ENCODE measurements around the gene ERICH6B.

Gene ERICH6B

DNA sequence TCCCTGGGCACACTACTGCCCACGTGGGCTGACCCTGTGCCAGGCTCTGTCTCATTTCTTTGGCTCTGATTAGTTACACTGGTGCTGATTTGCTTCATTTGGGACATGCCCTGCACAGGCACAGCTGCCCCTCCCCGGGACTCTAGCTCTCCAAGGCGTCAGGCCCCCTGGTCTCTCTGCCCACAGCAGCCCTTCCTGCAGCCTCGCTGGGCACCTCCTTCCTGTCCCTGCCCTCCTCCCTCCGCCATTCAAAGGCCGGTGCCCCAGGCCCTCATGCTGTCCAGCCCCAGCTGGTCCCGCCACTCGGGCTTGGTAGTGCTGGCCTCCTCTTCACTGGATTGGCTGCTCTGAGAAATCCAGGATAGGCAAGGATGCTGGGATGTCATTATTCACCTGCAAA lies 73.1 kb downstream of the ERICH6B start:
- no peak for DNase-seq (ENCODE audit: low read depth in 2 of 2)

DNA sequence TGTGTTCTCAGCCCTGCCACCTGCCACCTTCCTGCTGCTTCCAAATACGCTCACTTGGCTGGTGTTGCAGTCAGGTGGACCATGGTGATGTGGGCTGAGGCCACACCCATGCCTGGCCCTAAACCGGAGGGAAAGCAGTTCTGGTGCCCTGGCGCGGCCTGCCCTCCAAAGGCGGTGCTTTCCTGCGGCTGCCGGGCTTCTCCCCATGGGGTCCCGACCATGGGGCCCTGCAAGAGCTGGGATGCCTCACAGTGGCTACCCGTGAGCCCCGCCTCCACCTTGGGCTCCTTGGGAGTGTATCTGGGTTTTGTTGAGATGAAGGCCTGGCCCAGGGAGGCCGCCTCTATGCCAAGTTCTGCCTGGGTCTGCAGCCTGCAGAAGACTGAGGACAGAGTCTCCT lies 73.7 kb downstream of the ERICH6B start:
- DNase-seq (ENCODE audit: low read depth in 2 of 2) = no peak

DNA sequence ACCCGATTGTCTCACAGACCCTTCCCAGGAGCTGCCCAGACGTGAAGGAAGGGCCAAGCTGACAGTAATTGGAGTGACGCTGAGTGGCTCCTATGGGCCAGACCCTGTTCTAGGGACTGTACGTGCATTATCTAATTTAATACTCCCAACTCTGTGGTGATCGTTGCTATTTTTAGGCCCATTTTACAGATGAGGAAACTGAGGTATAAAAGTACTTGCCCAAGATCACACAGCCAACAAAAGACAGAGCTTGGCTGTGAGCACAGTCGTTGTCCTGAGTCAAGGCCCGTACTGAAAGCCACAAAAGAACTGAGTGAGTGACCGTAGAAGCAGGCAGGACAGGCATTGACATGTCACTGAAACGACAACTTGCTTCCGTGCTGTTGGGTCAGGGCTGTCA lies 74.7 kb downstream of the ERICH6B start:
- DNase-seq (ENCODE audit: low read depth in 2 of 2) = no peak

DNA sequence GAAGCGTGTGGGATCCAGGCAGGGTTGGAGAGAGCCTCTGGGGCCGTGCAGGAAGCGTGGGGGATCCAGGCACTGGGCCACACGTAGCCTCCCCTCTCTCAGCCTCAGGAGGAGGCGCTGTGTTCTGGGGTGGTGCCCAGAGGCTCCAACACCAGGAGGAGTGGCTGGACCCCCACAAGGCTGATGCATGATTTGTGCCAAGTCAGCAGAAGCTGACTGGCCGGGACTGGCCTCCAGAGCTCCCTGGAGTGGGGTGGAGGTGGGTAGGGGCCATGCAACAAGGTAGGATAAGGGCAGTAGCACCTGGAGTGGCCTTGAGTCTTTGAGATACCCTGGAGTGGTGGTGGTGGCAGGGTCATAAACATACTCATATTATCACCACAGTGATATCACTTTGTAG lies 75.3 kb downstream of the ERICH6B start:
- no peak for DNase-seq (ENCODE audit: low read depth in 2 of 2)

DNA sequence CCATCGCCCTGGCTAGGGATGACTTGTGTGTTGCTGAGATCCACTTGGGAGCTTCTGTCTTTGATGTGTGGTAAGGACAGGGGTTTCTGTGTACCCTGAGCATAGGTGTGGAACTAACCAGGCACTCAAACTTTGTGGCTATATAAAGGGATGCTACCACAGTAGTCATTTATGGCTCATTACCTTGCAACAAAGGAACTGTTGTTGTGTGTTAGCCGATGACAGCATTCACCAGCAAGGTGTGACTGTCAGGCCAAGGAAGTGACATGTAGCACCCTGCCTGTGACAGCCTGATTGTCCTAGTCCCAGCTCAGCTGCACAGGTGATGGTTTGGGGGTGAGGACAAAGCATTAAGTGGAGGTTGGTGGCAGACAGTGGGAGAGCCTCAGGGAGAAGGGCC lies 77.2 kb downstream of the ERICH6B start:
- DNase-seq (ENCODE audit: low read depth in 2 of 2) = no peak

DNA sequence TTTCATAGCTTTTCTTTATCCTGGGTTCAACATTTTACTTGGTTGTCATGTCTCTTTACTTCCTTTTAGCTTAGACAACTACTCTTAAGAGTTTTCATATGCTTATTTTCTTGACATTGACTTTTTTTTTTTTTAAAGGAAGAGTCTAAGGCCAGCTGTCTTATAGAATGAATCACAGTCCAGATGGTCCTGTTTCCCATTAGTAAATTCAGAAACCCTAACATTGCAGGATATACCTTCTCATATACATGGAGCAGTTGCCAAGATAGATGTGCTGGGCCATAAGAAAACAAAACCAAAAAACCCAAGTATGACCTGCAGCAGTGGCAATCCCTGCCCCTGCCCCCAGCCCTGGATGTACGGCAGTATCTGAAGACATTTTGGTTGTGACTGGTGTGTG lies 78.0 kb downstream of the ERICH6B start:
- DNase-seq (ENCODE audit: low read depth in 2 of 2) = no peak

DNA sequence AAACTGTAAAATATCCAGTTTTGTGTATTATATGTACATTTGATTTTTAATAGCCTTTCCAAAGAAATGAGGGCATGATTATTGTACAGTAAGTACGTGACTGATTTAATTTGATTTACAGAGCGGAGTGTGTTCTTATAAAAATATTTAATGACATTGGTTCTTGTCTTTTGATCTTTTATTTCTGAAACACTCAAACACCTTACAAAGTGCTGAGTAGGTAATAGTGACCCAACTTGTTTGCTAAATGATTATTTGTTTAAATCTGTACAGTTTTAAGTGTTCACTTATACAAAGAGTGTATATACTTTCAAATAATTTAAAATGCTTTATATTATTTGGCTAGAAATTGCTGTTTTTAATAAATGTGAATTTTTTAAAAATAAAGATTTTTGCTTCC lies 79.3 kb downstream of the ERICH6B start:
- no peak for DNase-seq (ENCODE audit: low read depth in 2 of 2)

DNA sequence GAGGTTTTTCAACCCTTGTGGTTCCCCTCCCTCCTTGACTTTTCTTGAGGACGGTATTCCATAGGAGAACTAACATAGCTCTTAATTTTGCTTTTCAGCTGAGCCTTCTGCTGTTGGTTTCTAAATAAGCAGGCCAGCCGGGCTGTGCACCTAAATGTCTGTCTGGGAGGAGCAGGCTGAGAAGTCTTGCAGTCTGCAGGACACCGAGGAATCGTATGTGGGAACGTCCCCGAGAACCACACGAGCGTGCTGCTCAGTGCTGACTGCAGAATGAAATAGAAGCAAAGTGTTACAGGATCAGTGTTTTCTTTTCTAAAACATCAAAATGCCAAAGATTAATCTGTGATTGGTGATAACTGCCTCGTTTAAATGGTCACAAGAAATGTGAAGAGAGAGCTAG lies 80.9 kb downstream of the ERICH6B start:
- DNase-seq (ENCODE audit: low read depth in 2 of 2) = no peak

DNA sequence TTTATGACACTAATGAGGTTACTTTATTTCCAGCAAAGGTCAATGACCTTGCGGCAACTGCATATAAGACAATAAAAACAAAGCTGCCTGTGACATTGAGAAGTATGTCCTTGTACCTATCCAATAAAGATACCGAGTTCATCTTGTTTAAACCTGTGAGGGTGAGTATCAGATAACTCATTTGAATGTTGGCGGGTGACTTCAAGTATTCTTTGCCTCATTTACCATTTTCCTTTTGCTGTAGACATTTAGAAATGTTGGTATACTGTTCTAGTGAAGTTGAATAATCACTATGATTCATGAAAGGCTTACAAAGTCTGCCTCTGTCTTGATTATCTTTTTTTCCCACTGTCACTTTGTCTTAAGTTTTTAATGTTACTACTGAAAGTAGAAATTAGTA lies 85.8 kb downstream of the ERICH6B start:
- DNase-seq (ENCODE audit: low read depth in 2 of 2) = no peak

DNA sequence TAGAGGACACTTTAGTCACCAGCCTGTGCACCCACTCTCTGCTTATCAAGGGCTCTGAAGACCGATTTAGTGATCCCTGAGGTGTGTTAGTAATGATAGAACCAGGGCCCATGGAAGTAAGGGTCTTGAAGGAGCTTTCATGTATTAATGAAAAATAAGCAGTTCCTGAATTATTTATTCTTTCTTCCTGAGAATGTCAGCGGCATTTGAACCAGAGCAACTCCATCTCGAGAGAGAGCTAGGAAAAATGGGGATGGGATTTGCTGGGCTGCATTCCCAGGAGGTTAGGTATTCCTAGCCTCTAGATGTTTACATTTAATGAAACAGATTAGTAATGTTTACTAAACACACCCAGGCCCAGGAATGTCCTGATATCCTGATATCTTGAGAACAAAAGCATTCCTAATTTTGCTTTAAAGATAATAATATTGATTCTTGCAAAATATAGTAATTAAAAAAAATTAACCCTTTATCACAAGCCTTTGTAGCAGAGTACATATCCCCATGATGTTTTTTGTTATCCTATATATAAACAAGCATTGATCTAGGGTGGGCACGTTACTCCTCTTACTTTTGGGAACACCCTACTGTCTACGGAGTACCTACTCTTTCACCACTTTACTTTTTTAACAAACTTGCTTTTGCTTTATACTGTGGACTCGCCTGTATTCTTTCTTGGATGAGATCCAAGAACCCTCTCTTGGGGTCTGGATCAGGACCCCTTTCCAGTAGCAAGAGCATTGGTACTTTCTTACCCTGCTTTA lies 87.7 kb downstream of the ERICH6B start:
- no peak for DNase-seq (ENCODE audit: low read depth in 2 of 2)

DNA sequence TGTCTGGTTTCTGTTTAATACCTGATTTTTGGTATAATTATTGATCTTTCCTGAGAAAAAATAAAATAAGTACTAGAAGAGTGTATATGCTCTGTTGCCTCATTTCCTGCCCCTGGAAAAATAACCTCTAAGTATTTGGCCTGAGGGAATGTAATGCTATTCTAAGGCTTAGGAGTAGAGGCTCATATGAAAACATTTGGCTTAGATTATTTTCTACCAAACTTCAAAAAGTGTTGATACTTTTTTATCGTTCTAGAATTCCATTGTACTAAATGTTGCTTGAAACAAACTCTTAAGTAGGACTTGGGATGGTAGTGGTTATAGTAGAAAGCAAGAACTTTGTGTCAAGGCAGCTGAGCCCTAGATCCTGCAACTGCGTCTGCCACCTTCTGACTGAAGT lies 93.0 kb downstream of the ERICH6B start:
- no peak for DNase-seq (ENCODE audit: low read depth in 2 of 2)

DNA sequence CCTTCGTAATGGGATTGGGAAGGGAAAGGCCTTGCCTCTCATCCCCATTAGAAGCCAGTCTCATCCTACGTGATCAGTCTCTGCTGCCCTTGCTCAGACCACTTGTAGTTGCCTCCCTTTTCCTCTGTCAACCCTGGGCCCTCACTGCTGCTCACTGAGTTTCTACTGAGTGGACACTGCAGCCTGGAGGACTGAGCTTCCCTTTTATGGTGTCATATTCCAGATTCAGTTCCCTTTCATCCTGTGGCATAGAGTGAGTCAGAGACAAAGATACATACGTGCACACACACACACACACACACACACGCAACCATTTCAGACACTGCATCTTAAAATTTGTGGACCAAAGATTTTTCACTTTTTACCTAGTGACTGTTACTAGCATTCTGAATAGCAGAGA lies 94.2 kb downstream of the ERICH6B start:
- no peak for DNase-seq (ENCODE audit: low read depth in 2 of 2)

DNA sequence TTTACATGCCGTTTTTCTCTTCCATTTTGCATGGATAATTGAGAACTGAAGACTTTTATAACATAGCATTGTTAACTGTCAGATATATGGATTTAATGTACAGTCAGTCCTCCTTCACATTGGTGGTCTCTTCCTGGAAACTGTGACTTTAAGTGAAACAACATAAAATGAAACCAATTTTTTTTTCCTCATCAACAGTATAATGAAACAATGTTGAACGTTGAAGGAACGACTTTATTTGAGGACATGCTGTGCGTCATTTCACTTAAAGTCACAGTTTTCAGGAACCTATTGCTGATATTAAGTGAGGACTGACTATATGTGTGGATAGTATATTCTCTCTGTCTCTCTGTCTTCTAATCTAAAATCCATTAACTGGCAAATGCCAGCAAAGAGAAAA lies 96.0 kb downstream of the ERICH6B start:
- no peak for DNase-seq (ENCODE audit: low read depth in 2 of 2)

DNA sequence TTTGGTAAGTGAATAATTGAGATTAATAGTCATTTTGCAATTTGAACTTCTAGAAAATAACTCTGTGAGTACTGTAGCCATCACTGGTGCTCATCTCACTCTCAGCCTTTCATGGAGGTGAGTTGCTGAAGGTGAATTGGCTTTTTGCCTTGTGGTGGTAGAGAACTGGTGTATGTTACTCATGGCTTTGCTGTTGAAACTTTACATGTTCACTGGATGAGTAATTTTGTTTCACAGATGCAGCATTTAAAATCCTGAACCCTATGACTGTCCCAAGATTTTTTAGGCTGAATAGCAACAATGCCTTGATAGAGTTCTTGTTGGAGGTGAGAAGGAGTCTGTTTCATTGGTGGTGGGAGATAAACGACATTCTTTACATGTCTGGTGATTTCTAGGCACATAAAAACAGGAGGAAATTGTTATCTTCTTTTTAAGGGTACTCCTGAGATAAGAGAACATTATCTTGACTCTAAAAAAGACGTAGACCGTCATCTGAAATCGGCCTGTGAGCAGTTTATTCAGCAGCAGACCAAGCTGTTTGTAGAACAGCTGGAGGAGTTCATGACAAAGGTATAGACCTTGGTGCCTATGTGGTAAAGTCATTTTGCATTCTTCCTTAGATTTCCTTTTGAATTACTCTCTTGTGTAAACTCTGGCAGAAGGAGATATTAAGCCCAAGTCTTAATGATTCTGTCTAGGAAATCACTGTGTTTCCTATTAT lies 96.9 kb downstream of the ERICH6B start:
- DNase-seq (ENCODE audit: low read depth in 2 of 2) = no peak

DNA sequence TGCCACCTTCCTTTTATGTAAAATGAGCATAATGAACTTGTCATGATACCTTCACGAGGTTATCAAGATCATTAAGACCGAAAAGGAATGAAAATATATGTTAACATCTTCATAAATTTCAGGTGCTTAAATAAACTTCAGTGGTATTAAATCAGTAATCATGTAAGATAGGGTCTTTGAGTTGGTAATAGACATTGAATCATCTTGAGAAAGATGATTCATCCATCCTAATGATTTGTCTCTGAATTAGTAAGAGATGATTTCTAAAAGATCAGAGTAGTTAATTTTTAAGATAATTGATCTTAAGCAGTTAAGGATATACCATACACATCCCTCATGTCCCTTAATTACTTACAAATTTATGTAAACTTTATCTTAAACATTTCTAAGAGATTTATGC lies 98.8 kb downstream of the ERICH6B start:
- no peak for DNase-seq (ENCODE audit: low read depth in 2 of 2)

DNA sequence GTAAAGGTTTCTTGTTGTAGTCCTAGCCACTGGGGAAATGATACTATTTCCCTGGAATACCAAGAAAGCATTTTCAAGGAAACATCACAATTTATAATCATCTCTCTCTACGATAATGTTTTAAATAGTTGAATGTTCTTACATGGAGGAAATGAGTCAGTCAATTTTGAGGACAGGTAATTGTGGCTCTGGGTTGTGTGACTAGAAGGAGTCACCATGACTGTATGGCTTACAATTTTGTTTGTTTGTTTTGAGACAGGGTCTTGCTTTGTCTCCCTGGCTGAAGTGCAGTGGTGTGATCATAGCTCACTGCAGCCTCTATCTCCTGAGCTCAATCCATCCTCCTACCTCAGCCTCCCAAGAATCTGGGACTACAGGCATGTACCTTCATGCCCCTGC lies 103.4 kb downstream of the ERICH6B start:
- DNase-seq (ENCODE audit: low read depth in 2 of 2) = no peak

DNA sequence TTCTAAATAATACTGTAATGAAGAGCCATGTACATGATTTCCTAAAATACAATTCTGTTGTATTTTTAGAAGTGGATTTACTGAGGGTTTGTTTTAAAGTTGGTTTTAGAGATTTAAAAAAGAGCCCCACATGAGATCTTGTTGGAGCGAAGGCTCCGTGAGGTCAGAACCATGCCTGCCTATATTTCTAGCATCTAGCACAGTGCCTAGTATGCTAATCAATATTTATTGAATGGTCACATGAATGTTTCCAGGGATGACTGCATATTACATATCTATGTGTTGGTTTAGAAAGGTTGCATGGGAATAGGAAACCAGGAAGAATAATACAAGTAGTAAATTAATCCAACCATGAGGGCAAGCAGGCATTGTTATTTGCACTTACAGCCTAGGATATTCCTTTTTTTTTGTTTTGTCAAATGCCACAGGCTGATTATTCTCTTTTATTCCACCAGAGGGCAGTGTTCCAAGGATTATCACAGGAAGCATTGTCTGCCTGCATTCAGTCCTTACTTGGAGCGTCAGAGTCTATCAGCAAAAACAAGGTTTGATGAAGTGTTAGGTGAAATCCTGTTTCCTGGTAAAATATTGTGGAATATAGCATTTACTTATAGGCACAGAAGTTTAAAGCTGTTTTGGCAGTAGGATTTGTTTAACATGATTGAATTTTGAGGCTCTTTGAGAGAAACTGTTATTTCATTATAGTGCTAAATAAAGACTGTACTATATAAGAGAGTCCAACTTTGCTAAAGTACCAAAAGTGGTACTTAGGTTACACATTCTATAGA lies 104.0 kb downstream of the ERICH6B start:
- DNase-seq (ENCODE audit: low read depth in 2 of 2) = no peak

DNA sequence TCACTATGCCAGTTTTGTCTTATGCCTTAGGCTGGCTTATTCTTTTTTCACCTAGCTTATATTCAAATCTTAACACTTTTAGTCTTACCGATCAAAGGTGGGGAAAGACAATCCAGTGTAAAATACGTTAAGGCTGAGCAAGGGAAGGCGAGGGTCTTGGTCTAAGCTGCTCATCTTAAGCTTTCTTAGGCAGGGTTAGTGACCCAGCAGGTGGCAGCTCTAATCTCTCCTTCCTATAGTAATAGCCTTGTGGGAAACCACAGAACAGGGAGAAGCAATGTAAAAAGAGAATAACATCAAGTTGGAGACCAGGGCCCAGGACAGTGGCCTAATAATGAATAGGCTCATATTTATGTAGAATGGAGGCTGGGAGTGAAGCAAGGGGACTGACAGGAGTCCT lies 104.9 kb downstream of the ERICH6B start:
- DNase-seq (ENCODE audit: low read depth in 2 of 2) = no peak

DNA sequence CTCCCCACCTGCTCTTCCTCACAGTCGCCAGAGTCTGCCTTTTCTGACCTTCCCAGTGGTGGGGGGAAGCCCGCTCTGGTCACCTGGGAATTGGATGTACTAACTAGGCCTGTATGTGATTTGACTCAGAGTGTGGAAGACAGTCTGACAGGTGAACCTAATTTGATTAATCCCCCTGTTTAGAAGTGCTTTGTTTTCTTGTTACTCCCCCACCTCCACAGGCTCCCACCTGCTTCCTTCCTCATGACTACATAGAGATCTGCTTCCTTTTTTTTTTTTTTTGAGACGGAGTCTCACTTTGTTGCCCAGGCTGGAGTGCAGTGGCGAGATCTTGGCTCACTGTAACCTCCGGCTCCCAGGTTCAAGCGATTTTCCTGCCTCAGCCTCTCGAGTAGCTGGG lies 106.8 kb downstream of the ERICH6B start:
- no peak for DNase-seq (ENCODE audit: low read depth in 2 of 2)

DNA sequence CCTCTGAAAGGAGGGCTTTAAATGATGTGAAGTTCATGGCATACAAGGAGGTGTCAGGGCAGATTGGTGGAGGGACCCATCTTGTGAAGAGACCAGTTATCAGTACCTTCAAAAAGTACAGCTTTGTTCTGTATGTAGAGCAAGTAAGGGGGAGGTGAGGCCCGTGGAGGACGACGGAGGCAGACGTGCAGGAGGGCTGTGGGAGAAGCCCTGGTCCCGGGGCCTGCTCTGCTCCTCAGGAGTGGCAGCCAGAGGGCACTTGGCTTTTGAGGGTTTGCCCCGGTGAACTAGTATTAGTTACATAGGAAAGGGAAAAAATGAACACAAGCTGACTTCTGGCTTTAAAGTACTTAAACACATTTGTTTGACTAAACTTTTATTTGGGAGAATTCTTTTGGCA lies 108.7 kb downstream of the ERICH6B start:
- DNase-seq (ENCODE audit: low read depth in 2 of 2) = no peak

DNA sequence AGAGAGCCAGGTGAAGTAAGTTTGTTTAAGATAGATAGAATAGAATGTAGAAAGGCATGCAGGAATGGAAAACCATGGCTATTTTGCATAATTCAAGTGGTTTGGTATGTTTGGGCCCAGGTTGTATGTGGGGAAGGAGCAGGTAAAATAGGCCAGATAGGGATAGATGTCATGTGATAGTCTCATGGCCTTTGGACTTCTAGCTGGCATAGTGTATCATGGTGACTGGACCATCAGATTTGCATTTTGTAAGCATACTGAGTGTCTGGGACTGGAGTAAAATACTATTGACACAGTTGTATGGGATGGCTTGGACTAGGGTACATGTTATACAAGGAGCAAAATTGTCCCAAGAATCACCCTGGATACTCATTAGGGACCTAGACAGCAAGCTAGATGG lies 111.9 kb downstream of the ERICH6B start:
- no peak for DNase-seq (ENCODE audit: low read depth in 2 of 2)

DNA sequence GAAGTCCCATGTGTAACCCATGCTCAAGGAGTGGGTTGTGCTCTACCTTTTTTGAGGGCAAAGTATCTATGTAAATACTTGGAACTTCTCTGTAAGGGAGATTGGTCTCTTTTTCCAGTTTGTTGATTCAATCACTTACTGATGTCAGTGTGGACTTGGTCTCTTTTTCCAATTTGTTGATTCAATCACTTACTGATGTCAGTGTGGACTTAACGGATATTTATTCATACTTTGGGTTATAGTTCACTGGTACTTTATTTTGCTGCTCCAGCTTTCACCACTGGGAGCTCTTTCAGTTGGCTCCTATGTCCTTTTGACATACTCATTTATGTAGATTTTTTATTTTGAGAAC lies 114.4 kb downstream of the ERICH6B start:
- no peak for DNase-seq (ENCODE audit: low read depth in 2 of 2)
